ENCODE data around the gene GNB1L. TPM values are rescaled to one million over a fixed set of nuclear protein-coding genes. Genes with fewer than 3 reads are reported as not detected.
"Not testable (repeated sequence)": the region's sequence is repeated elsewhere in the genome, so short reads cannot be mapped to it uniquely, and the experiment has no call there.

Gene GNB1L
- total and polyA plus RNA-seq, 8 donors, result 2.1 to 4.8 (median 3.6) TPM

DNA sequence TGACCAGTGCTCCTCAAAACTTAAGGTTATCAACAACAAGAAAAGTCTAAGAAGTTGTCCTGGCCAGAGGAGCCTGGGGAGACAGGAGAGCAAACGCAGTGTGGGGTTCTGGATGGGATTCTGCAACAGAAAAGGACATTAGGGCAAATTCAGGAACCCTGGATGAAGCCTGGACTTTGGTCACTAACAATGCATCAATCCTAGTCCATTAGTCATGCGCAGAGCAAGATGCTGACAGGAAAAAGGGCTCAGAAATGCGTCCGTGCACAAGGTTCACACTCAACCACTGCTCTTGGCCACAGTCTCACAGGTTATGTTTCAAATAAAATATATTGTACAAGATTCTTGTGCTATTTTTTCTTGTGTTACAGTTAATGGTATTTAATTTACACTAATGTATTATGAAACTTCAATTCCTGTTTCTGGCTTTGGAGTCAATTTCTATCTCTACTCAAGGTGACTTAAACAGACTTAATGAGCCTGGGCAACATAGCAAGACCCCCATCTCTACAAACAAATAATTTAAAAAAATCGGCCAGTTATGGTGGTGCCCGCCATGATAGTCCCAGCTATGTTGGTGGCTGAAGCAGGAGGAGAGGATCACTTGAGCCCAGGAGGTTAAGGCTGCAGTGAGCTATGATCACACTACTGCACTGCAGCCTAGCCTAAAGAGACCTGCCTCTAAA, 13.6 kb downstream of the GNB1L start:
- Histone ChIP-seq H3K27ac (no peak overlapping the region), H3K4me1 (no peaks in the 10 kb centered on the region), H3K4me3 (no peak overlapping the region), H3K36me3 (no peaks in the 10 kb centered on the region), H3K27me3 (no peaks in the 10 kb centered on the region), H3K9me3 (no peaks in the 10 kb centered on the region)
- DNase-seq, result no peak
- no peak for FAIRE-seq
- TF ChIP-seq, protein P1, sequence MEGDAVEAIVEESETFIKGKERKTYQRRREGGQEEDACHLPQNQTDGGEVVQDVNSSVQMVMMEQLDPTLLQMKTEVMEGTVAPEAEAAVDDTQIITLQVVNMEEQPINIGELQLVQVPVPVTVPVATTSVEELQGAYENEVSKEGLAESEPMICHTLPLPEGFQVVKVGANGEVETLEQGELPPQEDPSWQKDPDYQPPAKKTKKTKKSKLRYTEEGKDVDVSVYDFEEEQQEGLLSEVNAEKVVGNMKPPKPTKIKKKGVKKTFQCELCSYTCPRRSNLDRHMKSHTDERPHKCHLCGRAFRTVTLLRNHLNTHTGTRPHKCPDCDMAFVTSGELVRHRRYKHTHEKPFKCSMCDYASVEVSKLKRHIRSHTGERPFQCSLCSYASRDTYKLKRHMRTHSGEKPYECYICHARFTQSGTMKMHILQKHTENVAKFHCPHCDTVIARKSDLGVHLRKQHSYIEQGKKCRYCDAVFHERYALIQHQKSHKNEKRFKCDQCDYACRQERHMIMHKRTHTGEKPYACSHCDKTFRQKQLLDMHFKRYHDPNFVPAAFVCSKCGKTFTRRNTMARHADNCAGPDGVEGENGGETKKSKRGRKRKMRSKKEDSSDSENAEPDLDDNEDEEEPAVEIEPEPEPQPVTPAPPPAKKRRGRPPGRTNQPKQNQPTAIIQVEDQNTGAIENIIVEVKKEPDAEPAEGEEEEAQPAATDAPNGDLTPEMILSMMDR (IDR thresholded peaks at IDR 0.05), result no peak
- WGBS, 2 donors, result 86 to 89% methylated on average over 6 of the region's 6 CpGs
- intact Hi-C loops (cut with DNase I), result no loop called here
- no peak for ATAC-seq

DNA sequence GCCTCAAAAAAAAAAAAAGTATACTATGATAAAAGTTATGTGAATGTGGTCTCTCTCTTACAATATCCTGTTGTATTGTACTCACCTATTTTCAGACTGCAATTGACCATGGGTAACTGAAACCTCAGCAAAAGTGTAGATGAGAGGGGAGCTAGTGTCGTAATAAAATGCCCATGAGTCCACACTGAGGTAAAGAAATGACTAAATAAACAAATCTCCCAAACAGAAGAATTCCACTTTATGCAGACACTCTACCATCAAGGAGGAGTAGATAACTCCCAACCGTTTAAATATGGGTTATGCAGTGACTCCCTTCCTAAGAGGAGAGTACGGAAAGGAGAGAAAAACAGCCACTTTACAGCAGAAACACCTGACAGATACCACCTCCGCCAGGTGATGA, 14.6 kb downstream of the GNB1L start:
- no peaks in the 10 kb centered on the region for H3K4me1 ChIP-seq
- FAIRE-seq (no peak), DNase-seq (no peak), ATAC-seq (no peak)
- no peaks in the 10 kb centered on the region for H3K27me3 ChIP-seq
- intact Hi-C loops (cut with DNase I), result no loop called here
- TF ChIP-seq, protein P1 (IDR thresholded peaks at IDR 0.05), result no peak
- 77 to 88% methylated on average over 4 of the region's 4 CpGs for WGBS, 2 donors
- no peak overlapping the region for H3K27ac ChIP-seq
- no peak overlapping the region for H3K4me3 ChIP-seq
- no peaks in the 10 kb centered on the region for H3K36me3 ChIP-seq
- no peaks in the 10 kb centered on the region for H3K9me3 ChIP-seq

DNA sequence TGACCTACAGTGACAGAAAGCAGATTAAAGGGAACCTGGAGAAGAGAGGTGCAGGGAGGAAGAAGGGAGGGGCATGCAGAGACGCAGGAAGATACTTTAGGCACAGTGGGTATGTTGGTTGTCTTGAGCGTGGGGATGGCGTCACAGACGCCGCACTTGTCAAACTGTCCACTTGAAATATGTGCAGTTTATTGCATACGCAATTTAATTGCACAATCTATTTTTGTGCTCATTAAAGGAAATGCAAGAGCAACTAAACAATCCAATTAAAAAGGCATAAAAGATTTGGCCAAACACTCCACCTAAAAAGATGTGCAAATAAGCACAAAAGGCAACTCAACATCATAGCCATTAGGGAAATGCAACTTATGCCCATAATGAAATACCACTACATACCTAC, 16.8 kb downstream of the GNB1L start:
- ATAC-seq (no peak), FAIRE-seq (no peak), DNase-seq (no peak)
- TF ChIP-seq, protein P1 (IDR thresholded peaks at IDR 0.05), result no peak
- H3K27ac ChIP-seq, result no peak overlapping the region
- intact Hi-C loops (cut with DNase I), result no loop called here
- WGBS, 2 donors, result 92% methylated on average over 6 of the region's 6 CpGs
- H3K4me1 ChIP-seq, result no peaks in the 10 kb centered on the region
- H3K27me3 ChIP-seq, result no peaks in the 10 kb centered on the region
- H3K9me3 ChIP-seq, result no peaks in the 10 kb centered on the region
- no peak overlapping the region for H3K4me3 ChIP-seq
- no peaks in the 10 kb centered on the region for H3K36me3 ChIP-seq

DNA sequence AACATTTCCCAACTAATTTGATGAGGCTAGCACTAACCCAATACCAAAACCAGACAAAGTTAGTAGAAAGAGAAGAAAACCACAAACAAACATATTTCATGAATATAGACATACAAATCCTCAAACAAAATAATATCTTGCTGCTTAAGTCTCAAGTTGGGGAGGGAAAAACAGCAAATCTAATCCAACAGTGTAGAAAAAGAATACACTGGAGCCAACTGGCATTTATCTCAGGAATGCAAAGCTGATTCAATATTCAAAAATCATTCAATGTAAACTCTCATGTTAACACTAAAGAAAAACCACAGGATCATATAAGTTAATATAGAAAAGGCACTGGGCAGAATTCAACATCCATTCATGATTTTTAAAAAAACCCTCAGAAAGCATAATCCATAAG, 18.2 kb downstream of the GNB1L start:
- intact Hi-C loops (cut with DNase I), result no loop called here
- H3K4me1 ChIP-seq, result no peaks in the 10 kb centered on the region
- no peaks in the 10 kb centered on the region for H3K36me3 ChIP-seq
- TF ChIP-seq, protein P1 (IDR thresholded peaks at IDR 0.05), result no peak
- no peak for DNase-seq
- no peaks in the 10 kb centered on the region for H3K27me3 ChIP-seq
- no peak overlapping the region for H3K4me3 ChIP-seq
- no peak for ATAC-seq
- H3K9me3 ChIP-seq, result no peaks in the 10 kb centered on the region
- FAIRE-seq, result no peak
- no peak overlapping the region for H3K27ac ChIP-seq

DNA sequence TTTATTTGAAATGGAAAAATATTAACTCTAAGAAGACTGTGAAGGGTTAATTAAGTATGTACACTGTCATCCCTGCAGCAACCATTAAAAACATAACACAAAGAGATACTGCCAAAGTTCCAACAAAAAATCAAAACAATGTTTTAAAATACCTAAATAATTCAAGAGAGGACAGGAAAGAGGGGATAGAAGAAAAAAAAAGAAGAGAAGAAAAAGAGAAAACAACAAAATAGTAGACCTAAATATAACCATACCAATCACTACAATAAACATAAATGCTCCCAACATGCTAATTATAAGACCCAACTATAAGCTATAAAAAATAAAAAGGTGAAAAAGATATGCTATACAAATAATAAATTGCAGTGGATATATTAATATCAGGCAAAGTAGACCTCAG, 20.1 kb downstream of the GNB1L start:
- ATAC-seq (no peak), FAIRE-seq (no peak)
- intact Hi-C loops (cut with DNase I), result no loop called here

DNA sequence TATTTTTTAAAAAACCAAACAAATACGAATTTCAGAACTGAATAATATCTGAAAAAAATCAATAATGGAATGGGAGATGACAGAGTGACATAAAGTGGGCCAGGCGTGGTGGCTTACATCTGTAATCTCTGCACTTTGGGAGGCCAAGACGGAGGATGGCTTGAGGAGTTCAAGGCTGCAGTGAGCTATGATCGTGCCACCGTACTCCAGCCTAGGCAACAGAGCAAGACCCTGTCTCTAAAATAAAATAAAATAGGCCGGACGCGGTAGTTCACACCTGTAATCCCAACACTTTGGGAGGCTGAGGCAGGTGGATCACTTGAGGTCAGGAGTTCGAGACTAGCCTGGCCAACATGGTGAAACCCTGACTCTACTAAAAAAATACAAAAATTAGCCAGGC, 21.3 kb downstream of the GNB1L start:
- 88 to 92% methylated on average over 9 of the region's 9 CpGs for WGBS, 2 donors
- H3K4me1 ChIP-seq; intact Hi-C loops (cut with DNase I); H3K27ac ChIP-seq; H3K9me3 ChIP-seq; H3K36me3 ChIP-seq; DNase-seq; FAIRE-seq; ATAC-seq; H3K27me3 ChIP-seq; H3K4me3 ChIP-seq: not testable (repeated sequence)

More for the DNA sequence above, 20.1 kb downstream of the GNB1L start:
- H3K9me3 ChIP-seq, result no peaks in the 10 kb centered on the region
- H3K4me1 ChIP-seq, result no peaks in the 10 kb centered on the region
- DNase-seq, result no peak
- TF ChIP-seq, protein P1 (IDR thresholded peaks at IDR 0.05), result no peak
- no peak overlapping the region for H3K27ac ChIP-seq
- no peak overlapping the region for H3K4me3 ChIP-seq
- no peaks in the 10 kb centered on the region for H3K27me3 ChIP-seq
- H3K36me3 ChIP-seq, result no peaks in the 10 kb centered on the region

Measured in pancreas (tissue), 10 donors.